ENCODE results near the gene HABP4.

Gene HABP4

GRCh38 chr9:96449845-96450612 is at the start of gene HABP4:
Gene HABP4, plus strand, starts transcription at chr9:96450169. Its CDS starts 111 bp downstream, at chr9:96450280.
- peak; percentile 97 for DNase-seq

GRCh38 chr9:96408409-96409280 is 41.3 kb upstream of the HABP4 start:
- DNase-seq, result no peak

- DNase-seq, result no peak
Observed at GRCh38 chr9:96411129-96411838, 38.7 kb upstream of the HABP4 start.

- DNase-seq, result no peak
Observed at GRCh38 chr9:96412174-96412913, 37.6 kb upstream of the HABP4 start.

GRCh38 chr9:96413302-96414221 is 36.4 kb upstream of the HABP4 start:
- DNase-seq, result peak; percentile 5

- peak; percentile 89 for DNase-seq
Observed at GRCh38 chr9:96417051-96417586, 32.9 kb upstream of the HABP4 start.

GRCh38 chr9:96417661-96418082 is 32.3 kb upstream of the HABP4 start:
- peak; percentile 41 for DNase-seq

GRCh38 chr9:96418083-96418919 is 31.7 kb upstream of the HABP4 start, which contains the start of gene ZNF367:
Gene ZNF367, minus strand, starts transcription at chr9:96418370. Its CDS starts 338 bp downstream, at chr9:96418032.
- peak; percentile 98 for DNase-seq

GRCh38 chr9:96418920-96419690 is 30.9 kb upstream of the HABP4 start:
- peak; percentile 86 for DNase-seq

- no peak for DNase-seq
Observed at GRCh38 chr9:96419691-96419969, 30.3 kb upstream of the HABP4 start.

GRCh38 chr9:96420468-96421219 is 29.3 kb upstream of the HABP4 start:
- no peak for DNase-seq

GRCh38 chr9:96423322-96423984 is 26.5 kb upstream of the HABP4 start:
- no peak for DNase-seq

- no peak for DNase-seq
Observed at GRCh38 chr9:96423985-96424336, 26.0 kb upstream of the HABP4 start.

GRCh38 chr9:96425500-96426169 is 24.3 kb upstream of the HABP4 start:
- no peak for DNase-seq

- DNase-seq, result no peak
Observed at GRCh38 chr9:96429732-96430131, 20.2 kb upstream of the HABP4 start.

- no peak for DNase-seq
Observed at GRCh38 chr9:96430377-96430776, 19.6 kb upstream of the HABP4 start.

GRCh38 chr9:96435345-96435744 is 14.6 kb upstream of the HABP4 start:
- DNase-seq, result no peak

- no peak for DNase-seq
Observed at GRCh38 chr9:96436063-96436455, 13.9 kb upstream of the HABP4 start.

All from NCI-H82 (cell line).